ENCODE results near the gene TMPRSS7. TPM values are rescaled to one million over a fixed set of nuclear protein-coding genes. Genes with fewer than 3 reads are reported as not detected.

The TMPRSS7 gene
- total RNA-seq, 2 donors from 2014 or later: not detected

GRCh38 chr3:112122870-112123269 is 88.3 kb downstream of the TMPRSS7 start:
- Histone ChIP-seq H3K9me3 (no peaks in the 10 kb centered on the region), H3K4me1 (ENCODE audit: control insufficient read depth in 1 of 2, low read depth in 2 of 2) (no peaks in the 10 kb centered on the region), H3K27me3 (replicated peaks; ENCODE audit: insufficient read depth) (no peaks in the 10 kb centered on the region), H3K4me3 (no peak overlapping the region), H3K36me3 (no peaks in the 10 kb centered on the region), H3K27ac (no peak overlapping the region)
- DNase-seq (ENCODE audit: low spot score) (no peak), ATAC-seq (ENCODE audit: insufficient number of reproducible peaks, low FRiP score, low read depth) (no peak)
- no peak for TF ChIP-seq CTCF (IDR thresholded peaks at IDR 0.05)

- ATAC-seq (ENCODE audit: insufficient number of reproducible peaks, low FRiP score, low read depth): no peak
These were observed 89.0 kb downstream of the TMPRSS7 start for GRCh38 chr3:112123548-112123947.

GRCh38 chr3:112124907-112125607 is 90.5 kb downstream of the TMPRSS7 start:
- ATAC-seq (ENCODE audit: insufficient number of reproducible peaks, low FRiP score, low read depth) (no peak), DNase-seq (ENCODE audit: low spot score) (no peak)
- Histone ChIP-seq H3K4me1 (ENCODE audit: control insufficient read depth in 1 of 2, low read depth in 2 of 2) (no peaks in the 10 kb centered on the region), H3K36me3 (no peaks in the 10 kb centered on the region), H3K4me3 (no peak overlapping the region), H3K27me3 (replicated peaks; ENCODE audit: insufficient read depth) (no peaks in the 10 kb centered on the region), H3K27ac (no peak overlapping the region), H3K9me3 (no peaks in the 10 kb centered on the region)
- no peak for TF ChIP-seq CTCF (IDR thresholded peaks at IDR 0.05)

More at GRCh38 chr3:112123548-112123947, 89.0 kb downstream of the TMPRSS7 start:
- no peak overlapping the region for H3K27ac ChIP-seq
- no peak for TF ChIP-seq CTCF (IDR thresholded peaks at IDR 0.05)
- no peaks in the 10 kb centered on the region for H3K36me3 ChIP-seq
- H3K4me1 ChIP-seq (ENCODE audit: control insufficient read depth in 1 of 2, low read depth in 2 of 2): no peaks in the 10 kb centered on the region
- no peak overlapping the region for H3K4me3 ChIP-seq
- H3K9me3 ChIP-seq: no peaks in the 10 kb centered on the region
- no peak for DNase-seq (ENCODE audit: low spot score)
- no peaks in the 10 kb centered on the region for H3K27me3 ChIP-seq (replicated peaks; ENCODE audit: insufficient read depth)

- Histone ChIP-seq H3K9me3 (no peaks in the 10 kb centered on the region), H3K4me3 (no peak overlapping the region), H3K27me3 (replicated peaks; ENCODE audit: insufficient read depth) (no peaks in the 10 kb centered on the region), H3K4me1 (ENCODE audit: control insufficient read depth in 1 of 2, low read depth in 2 of 2) (no peaks in the 10 kb centered on the region), H3K27ac (no peak overlapping the region), H3K36me3 (no peaks in the 10 kb centered on the region)
- ATAC-seq (ENCODE audit: insufficient number of reproducible peaks, low FRiP score, low read depth): no peak
- DNase-seq (ENCODE audit: low spot score): no peak
- no peak for TF ChIP-seq CTCF (IDR thresholded peaks at IDR 0.05)
These were observed 92.0 kb downstream of the TMPRSS7 start for GRCh38 chr3:112126511-112126911.

- Histone ChIP-seq H3K27ac (no peak overlapping the region), H3K27me3 (replicated peaks; ENCODE audit: insufficient read depth) (no peaks in the 10 kb centered on the region), H3K4me3 (no peak overlapping the region), H3K9me3 (no peaks in the 10 kb centered on the region), H3K4me1 (ENCODE audit: control insufficient read depth in 1 of 2, low read depth in 2 of 2) (no peaks in the 10 kb centered on the region), H3K36me3 (no peaks in the 10 kb centered on the region)
- DNase-seq (ENCODE audit: low spot score) (no peak), ATAC-seq (ENCODE audit: insufficient number of reproducible peaks, low FRiP score, low read depth) (no peak)
- no peak for TF ChIP-seq CTCF (IDR thresholded peaks at IDR 0.05)
These were observed 93.3 kb downstream of the TMPRSS7 start for GRCh38 chr3:112127522-112128494.
